SKM-1 (cell line): ENCODE measurements around the gene RAPGEF2.
A peak's percentile ranks its signal among the peaks of the same experiment; 100 is the strongest.
"Not testable (repeated sequence)": the region's sequence is repeated elsewhere in the genome, so short reads cannot be mapped to it uniquely, and the experiment has no call there.

ENCODE experiments used
- DNase-seq: peaks from one replicate; lab custom pipeline; 2025; ENCODE audit not compliant: unreplicated experiment; lab: John Stamatoyannopoulos, UW

Gene RAPGEF2

GRCh38 chr4:159097144-159097543, 5.7 kb upstream of the RAPGEF2 start:
- DNase-seq = no peak

- DNase-seq = no peak
Measured at GRCh38 chr4:159097785-159098184, 5.1 kb upstream of the RAPGEF2 start.

- DNase-seq = no peak
Measured at GRCh38 chr4:159098482-159099127, 4.3 kb upstream of the RAPGEF2 start.

GRCh38 chr4:159101988-159102621, 774 bp upstream of the RAPGEF2 start:
- DNase-seq = no peak

GRCh38 chr4:159103384-159103990, 608 bp downstream of the RAPGEF2 start:
- DNase-seq = peak; percentile 15

GRCh38 chr4:159104694-159105414, 2.0 kb downstream of the RAPGEF2 start:
- peak; percentile 19 for DNase-seq

GRCh38 chr4:159105761-159106243, 2.9 kb downstream of the RAPGEF2 start:
- DNase-seq = peak; percentile 9

GRCh38 chr4:159106636-159107035, 3.8 kb downstream of the RAPGEF2 start:
- DNase-seq = no peak

GRCh38 chr4:159107203-159107925, 4.5 kb downstream of the RAPGEF2 start:
- DNase-seq = no peak

GRCh38 chr4:159108124-159108523, 5.2 kb downstream of the RAPGEF2 start:
- no peak for DNase-seq

GRCh38 chr4:159110961-159111360, 8.1 kb downstream of the RAPGEF2 start:
- no peak for DNase-seq

GRCh38 chr4:159111416-159111815, 8.5 kb downstream of the RAPGEF2 start:
- no peak for DNase-seq

GRCh38 chr4:159113366-159113765, 10.5 kb downstream of the RAPGEF2 start:
- DNase-seq = not testable (repeated sequence)

GRCh38 chr4:159116098-159116497, 13.2 kb downstream of the RAPGEF2 start:
- DNase-seq = not testable (repeated sequence)

- not testable (repeated sequence) for DNase-seq
Measured at GRCh38 chr4:159116693-159117092, 13.8 kb downstream of the RAPGEF2 start.

- no peak for DNase-seq
Measured at GRCh38 chr4:159117564-159117963, 14.7 kb downstream of the RAPGEF2 start.

- DNase-seq = no peak
Measured at GRCh38 chr4:159117968-159118367, 15.1 kb downstream of the RAPGEF2 start.

GRCh38 chr4:159121371-159121770, 18.5 kb downstream of the RAPGEF2 start:
- no peak for DNase-seq

GRCh38 chr4:159126716-159127115, 23.8 kb downstream of the RAPGEF2 start:
- no peak for DNase-seq

GRCh38 chr4:159127745-159128518, 25.1 kb downstream of the RAPGEF2 start:
- DNase-seq = no peak
